ENCODE data around the gene TMEM132C. TPM values are rescaled to one million over a fixed set of nuclear protein-coding genes. Genes with fewer than 3 reads are reported as not detected.

TMEM132C gene
- total and polyA plus RNA-seq, 2 experiments from 2014 or later, result not detected

DNA sequence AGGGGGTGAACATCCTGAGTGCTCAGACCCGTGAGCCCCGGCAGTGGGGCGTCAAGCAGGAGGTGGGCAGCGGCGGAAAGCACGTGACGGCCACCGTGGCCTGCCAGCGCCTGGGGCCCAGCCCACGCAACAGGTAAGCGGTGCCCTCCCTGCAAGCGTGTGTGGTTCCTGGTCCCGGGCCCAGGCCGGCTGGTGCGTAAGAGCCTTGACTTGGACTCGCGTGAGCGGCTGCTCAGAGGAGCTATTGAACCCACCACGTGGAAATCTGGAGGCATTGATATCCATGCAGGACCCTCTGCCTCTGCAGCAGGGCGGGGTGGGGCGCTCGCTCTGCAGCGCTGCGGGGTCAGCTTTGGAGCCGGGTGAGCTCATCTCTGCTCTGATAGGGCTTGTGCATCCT lies 277.0 kb downstream of the TMEM132C start:
- no peak for ATAC-seq
- no peaks in the 10 kb centered on the region for H3K4me1 ChIP-seq (ENCODE audit: insufficient read depth)
- H2AFZ ChIP-seq, result no peak overlapping the region
- peaks cover 46% of the 10 kb centered on the region for H3K36me3 Mint-ChIP-seq (ENCODE audit: low read depth)
- no peaks in the 10 kb centered on the region for H3K36me3 ChIP-seq (ENCODE audit: insufficient read depth)
- H3K27ac ChIP-seq (ENCODE audit: low read depth), result no peak overlapping the region
- no peaks in the 10 kb centered on the region for H3K9me2 ChIP-seq (ENCODE audit: insufficient read depth)
- H4K20me1 ChIP-seq (replicated peaks; ENCODE audit: insufficient read depth), result no peaks in the 10 kb centered on the region
- TF ChIP-seq, protein P1, sequence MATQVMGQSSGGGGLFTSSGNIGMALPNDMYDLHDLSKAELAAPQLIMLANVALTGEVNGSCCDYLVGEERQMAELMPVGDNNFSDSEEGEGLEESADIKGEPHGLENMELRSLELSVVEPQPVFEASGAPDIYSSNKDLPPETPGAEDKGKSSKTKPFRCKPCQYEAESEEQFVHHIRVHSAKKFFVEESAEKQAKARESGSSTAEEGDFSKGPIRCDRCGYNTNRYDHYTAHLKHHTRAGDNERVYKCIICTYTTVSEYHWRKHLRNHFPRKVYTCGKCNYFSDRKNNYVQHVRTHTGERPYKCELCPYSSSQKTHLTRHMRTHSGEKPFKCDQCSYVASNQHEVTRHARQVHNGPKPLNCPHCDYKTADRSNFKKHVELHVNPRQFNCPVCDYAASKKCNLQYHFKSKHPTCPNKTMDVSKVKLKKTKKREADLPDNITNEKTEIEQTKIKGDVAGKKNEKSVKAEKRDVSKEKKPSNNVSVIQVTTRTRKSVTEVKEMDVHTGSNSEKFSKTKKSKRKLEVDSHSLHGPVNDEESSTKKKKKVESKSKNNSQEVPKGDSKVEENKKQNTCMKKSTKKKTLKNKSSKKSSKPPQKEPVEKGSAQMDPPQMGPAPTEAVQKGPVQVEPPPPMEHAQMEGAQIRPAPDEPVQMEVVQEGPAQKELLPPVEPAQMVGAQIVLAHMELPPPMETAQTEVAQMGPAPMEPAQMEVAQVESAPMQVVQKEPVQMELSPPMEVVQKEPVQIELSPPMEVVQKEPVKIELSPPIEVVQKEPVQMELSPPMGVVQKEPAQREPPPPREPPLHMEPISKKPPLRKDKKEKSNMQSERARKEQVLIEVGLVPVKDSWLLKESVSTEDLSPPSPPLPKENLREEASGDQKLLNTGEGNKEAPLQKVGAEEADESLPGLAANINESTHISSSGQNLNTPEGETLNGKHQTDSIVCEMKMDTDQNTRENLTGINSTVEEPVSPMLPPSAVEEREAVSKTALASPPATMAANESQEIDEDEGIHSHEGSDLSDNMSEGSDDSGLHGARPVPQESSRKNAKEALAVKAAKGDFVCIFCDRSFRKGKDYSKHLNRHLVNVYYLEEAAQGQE (IDR thresholded peaks at IDR 0.05; ENCODE audit: unreplicated experiment), result no peak
- TF ChIP-seq EZH2 (IDR thresholded peaks at IDR 0.05; ENCODE audit: low read depth, unreplicated experiment), result no peak
- no peak for TF ChIP-seq EZH2phosphoT487 (IDR thresholded peaks at IDR 0.05; ENCODE audit: unreplicated experiment)
- no peak for TF ChIP-seq STAT1 (IDR thresholded peaks at IDR 0.05; ENCODE audit: unreplicated experiment)
- TF ChIP-seq CREB1 (CRISPR knock-in tag; IDR thresholded peaks at IDR 0.05; ENCODE audit: low read depth), result no peak
- TF ChIP-seq POLR2AphosphoS5 (IDR thresholded peaks at IDR 0.05; ENCODE audit: low read depth), result no peak
- no peak for TF ChIP-seq ZNF114 (CRISPR knock-in tag; IDR thresholded peaks at IDR 0.05)
- no peak for TF ChIP-seq ZNF331 (CRISPR knock-in tag; IDR thresholded peaks at IDR 0.05; ENCODE audit: low read depth)
- no peaks in the 10 kb centered on the region for H3K4me1 Mint-ChIP-seq
- H3F3A ChIP-seq (replicated peaks; ENCODE audit: low read depth), result no peaks in the 10 kb centered on the region
- no peak overlapping the region for H3K4me3 ChIP-seq
- DNase-seq (ENCODE audit: low spot score), result no peak
- H3K4me2 ChIP-seq, result no peak overlapping the region
- no peaks in the 10 kb centered on the region for H3K79me2 ChIP-seq (replicated peaks; ENCODE audit: insufficient read depth)
- H3K4me3 Mint-ChIP-seq, result no peak overlapping the region
- peaks cover 100% of the 10 kb centered on the region for H3K9me3 Mint-ChIP-seq
- peaks cover 2% of the 10 kb centered on the region for H3K27me3 Mint-ChIP-seq (ENCODE audit: insufficient read depth, low read depth, poor library complexity)
- H3K27ac Mint-ChIP-seq, result no peak overlapping the region
- H3K27me3 ChIP-seq (ENCODE audit: insufficient read depth), result no peaks in the 10 kb centered on the region

DNA sequence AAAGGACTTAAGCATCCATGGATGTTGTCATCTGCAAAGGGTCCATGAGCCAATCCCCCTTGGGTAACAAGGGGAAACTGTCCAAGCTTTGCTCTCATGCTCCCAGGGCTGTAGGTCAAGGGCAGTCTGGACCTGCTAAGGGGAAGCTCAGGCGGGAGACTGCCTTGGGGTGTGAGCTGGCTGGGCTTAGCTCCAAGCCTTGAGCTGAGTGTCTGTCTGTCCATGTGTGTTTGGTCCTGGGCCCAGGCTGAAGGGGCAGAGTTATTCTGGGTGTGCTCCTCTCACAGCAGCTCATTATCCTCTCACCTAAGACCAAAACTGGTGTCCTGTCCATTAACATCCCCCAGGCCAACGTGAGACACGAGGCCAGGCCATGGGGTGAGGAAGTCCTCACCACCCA lies 282.0 kb downstream of the TMEM132C start:
- Histone ChIP-seq H3K4me3 (no peak overlapping the region), H3K4me2 (no peak overlapping the region), H2AFZ (no peak overlapping the region), H3K4me1 (ENCODE audit: insufficient read depth) (no peaks in the 10 kb centered on the region), H4K20me1 (replicated peaks; ENCODE audit: insufficient read depth) (no peaks in the 10 kb centered on the region), H3K36me3 (ENCODE audit: insufficient read depth) (no peaks in the 10 kb centered on the region), H3K27ac (ENCODE audit: low read depth) (no peak overlapping the region), H3K27me3 (ENCODE audit: insufficient read depth) (no peaks in the 10 kb centered on the region), H3K79me2 (replicated peaks; ENCODE audit: insufficient read depth) (no peaks in the 10 kb centered on the region), H3F3A (replicated peaks; ENCODE audit: low read depth) (no peaks in the 10 kb centered on the region), H3K9me2 (ENCODE audit: insufficient read depth) (no peaks in the 10 kb centered on the region)
- H3K36me3 Mint-ChIP-seq (ENCODE audit: low read depth), result peaks cover 40% of the 10 kb centered on the region
- H3K4me1 Mint-ChIP-seq, result no peaks in the 10 kb centered on the region
- no peak for ATAC-seq
- H3K9me3 Mint-ChIP-seq, result peaks cover 100% of the 10 kb centered on the region
- H3K4me3 Mint-ChIP-seq, result no peak overlapping the region
- H3K27ac Mint-ChIP-seq, result no peak overlapping the region
- peaks cover 2% of the 10 kb centered on the region for H3K27me3 Mint-ChIP-seq (ENCODE audit: insufficient read depth, low read depth, poor library complexity)
- DNase-seq (ENCODE audit: low spot score), result no peak
- no peak for TF ChIP-seq JUNB (IDR thresholded peaks at IDR 0.05; ENCODE audit: unreplicated experiment)
- no peak for TF ChIP-seq ZNF331 (CRISPR knock-in tag; IDR thresholded peaks at IDR 0.05; ENCODE audit: low read depth)
- no peak for TF ChIP-seq CREB1 (CRISPR knock-in tag; IDR thresholded peaks at IDR 0.05; ENCODE audit: low read depth)
- no peak for TF ChIP-seq POLR2AphosphoS5 (IDR thresholded peaks at IDR 0.05; ENCODE audit: low read depth)
- TF ChIP-seq EZH2 (IDR thresholded peaks at IDR 0.05; ENCODE audit: low read depth, unreplicated experiment), result no peak
- TF ChIP-seq NANOG (IDR thresholded peaks at IDR 0.05; ENCODE audit: borderline replicate concordance), result no peak
- TF ChIP-seq EZH2phosphoT487 (IDR thresholded peaks at IDR 0.05; ENCODE audit: unreplicated experiment), result no peak
- TF ChIP-seq, protein P2, sequence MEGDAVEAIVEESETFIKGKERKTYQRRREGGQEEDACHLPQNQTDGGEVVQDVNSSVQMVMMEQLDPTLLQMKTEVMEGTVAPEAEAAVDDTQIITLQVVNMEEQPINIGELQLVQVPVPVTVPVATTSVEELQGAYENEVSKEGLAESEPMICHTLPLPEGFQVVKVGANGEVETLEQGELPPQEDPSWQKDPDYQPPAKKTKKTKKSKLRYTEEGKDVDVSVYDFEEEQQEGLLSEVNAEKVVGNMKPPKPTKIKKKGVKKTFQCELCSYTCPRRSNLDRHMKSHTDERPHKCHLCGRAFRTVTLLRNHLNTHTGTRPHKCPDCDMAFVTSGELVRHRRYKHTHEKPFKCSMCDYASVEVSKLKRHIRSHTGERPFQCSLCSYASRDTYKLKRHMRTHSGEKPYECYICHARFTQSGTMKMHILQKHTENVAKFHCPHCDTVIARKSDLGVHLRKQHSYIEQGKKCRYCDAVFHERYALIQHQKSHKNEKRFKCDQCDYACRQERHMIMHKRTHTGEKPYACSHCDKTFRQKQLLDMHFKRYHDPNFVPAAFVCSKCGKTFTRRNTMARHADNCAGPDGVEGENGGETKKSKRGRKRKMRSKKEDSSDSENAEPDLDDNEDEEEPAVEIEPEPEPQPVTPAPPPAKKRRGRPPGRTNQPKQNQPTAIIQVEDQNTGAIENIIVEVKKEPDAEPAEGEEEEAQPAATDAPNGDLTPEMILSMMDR (conservative IDR thresholded peaks at IDR 0.05; ENCODE audit: low read depth in 2 of 2), result no peak

Measured in GM23338 (cell line).